HG03108 (cell line): ENCODE results near the gene ICAM2.
"Not testable (repeated sequence)": the region's sequence is repeated elsewhere in the genome, so short reads cannot be mapped to it uniquely, and the experiment has no call there.

Source experiments
- ATAC-seq: cut with Tn5 transposase; IDR thresholded peaks from one replicate; pipeline ENCODE4 v1.9.1; 2021; ENCODE audit warnings: moderate library complexity; ENCODE audit not compliant: unreplicated experiment

ICAM2 gene

DNA sequence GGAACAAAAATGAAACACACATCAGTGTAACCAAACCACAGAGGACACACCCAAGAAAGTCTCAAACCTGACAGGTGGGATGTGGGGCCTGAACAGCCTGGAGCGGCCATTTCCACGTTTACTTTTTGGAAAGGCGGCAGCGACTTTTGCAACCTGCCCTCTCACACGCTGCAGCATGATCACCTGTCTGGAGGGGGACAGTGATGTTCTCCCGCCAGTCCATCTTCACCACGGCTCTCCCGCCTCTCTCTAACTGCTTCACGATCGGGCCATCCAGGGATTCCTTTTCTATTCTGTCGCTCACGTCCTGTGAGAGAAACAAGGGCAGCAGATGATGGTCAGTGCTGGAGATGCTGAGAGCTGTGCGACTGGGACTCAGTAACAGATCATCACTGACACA lies 24.7 kb upstream of the ICAM2 start:
- ATAC-seq, result no peak

DNA sequence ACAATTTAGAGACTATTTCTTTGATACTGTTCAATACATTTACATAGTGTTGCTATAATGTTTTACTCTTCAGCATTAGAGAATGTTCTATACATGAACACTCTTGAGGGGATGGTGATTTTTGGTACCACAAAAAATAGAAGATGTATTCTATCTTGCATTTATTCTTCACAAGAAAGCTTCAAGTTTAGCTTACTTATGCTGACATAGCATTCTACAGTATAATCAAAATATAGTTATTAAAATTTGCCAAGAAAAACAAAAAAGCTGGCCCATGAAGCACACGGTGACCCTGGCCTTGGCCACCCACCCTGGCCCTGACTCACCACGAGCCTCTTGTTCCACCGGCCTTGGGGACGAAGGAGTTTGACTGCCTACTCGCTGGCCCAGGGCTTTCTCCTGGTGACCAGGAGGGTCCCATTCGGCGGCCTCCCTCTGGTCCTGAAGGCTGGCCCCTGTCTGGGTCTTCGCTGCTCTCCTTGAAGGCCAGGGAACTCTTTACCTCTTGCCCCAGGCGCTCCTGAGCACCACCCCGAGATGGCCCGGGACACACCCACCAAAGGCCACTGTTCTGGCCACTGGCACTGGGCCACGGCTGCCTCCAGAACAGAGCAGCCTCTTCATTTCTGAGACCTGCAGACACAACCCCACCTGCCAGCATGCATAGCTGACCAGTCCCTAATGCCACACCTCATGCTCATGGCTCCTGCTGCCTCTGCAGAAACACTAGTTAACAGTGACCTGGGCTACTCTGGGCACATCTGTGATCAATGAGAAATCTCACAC lies 22.5 kb upstream of the ICAM2 start:
- ATAC-seq, result no peak

DNA sequence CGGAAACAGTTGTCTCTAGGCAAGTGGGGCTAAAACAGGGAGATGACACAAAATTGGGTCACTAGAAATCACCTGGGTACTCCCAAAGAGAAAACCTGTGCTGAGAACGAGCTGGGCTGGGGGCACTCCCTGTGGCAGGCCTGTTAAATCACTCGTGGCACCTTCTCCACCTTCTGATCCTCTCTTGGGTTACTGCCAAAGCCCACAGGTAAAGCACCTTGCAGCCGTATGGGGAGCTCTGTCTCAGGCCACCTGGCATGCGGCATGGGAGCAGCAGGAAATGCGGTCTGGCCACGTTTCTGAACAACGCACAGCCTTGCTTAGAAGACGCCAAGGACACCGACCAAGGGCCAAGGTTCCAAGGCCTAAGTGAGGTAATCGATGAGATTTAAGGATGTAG lies 21.5 kb upstream of the ICAM2 start:
- ATAC-seq, result no peak

- ATAC-seq, result no peak
Observed at GRCh38 chr17:64040206-64040605, 19.8 kb upstream of the ICAM2 start.

DNA sequence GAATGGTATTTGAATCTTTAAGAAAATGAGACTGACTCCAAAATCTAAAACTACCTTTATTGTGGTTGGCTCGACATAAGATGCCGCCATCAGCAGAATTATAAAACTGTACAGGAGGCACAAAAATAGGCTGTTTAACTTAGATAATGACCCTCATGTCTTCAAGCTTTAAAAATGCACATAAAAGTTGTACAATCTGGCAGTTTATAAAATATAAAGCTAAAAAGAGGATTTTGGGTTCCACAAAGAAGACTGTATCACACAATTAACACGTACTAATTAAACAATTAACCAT lies 18.6 kb upstream of the ICAM2 start:
- ATAC-seq, result no peak

DNA sequence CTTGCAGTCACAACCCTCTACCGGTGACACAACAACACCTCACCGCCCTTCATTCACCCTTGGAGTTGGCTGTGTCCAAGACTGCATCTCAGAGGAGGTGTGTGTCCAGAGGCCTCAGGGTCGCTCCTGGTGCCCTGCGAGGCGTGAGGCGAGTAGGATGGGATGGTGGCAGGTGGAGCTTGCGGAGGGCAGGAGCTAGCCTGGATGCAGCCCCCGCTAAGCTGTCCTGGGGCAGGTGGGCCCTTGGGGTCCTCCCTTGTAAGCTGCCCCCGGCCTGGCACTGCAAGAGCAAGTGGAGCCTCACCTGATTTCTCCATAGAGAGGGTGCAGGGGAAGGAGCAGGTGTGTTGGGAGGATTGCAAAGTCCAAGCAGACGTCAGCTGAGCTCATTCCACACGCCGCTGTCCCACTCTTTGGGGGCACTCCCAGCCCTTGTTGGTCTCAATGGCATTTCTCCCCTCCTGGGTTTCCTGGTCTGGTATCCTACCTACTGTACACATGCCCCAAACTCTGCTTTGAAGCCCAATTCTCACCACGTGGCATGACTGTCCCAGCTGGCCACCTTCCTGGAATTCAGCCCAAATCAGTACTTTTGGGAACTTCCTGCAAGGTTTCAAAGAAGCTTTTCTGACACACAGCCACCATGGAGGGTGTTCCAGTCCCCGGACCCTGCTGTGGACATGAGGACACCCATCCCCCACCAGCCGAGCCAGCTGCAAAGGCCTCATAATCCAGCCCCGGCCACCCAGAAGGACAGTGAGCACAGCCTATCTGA lies 18.1 kb upstream of the ICAM2 start:
- no peak for ATAC-seq

- ATAC-seq, result no peak
Observed at GRCh38 chr17:64037802-64038201, 17.4 kb upstream of the ICAM2 start.

GRCh38 chr17:64037180-64037579 lies 16.7 kb upstream of the ICAM2 start:
- no peak for ATAC-seq

- ATAC-seq, result no peak
Observed at GRCh38 chr17:64036198-64036922, 15.9 kb upstream of the ICAM2 start.

DNA sequence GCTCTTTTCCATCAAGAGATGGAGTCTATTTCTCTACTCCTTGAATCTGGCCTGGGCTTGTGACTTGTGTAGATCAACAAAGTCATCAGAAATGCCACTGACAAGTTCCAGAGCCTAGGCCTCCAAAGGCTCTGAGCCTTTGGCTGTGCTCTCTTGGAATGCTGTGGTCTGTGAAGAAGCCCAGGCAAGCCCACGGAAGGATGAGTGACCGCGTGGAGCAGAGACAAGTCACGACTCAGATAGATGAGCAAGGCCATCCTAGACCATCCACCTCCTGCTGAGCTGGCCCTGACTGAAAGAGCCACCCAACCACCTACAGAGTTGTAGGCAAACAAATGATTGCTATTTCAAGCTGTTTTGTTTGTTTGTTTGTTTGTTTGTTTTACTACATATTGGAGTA lies 11.6 kb upstream of the ICAM2 start:
- no peak for ATAC-seq

DNA sequence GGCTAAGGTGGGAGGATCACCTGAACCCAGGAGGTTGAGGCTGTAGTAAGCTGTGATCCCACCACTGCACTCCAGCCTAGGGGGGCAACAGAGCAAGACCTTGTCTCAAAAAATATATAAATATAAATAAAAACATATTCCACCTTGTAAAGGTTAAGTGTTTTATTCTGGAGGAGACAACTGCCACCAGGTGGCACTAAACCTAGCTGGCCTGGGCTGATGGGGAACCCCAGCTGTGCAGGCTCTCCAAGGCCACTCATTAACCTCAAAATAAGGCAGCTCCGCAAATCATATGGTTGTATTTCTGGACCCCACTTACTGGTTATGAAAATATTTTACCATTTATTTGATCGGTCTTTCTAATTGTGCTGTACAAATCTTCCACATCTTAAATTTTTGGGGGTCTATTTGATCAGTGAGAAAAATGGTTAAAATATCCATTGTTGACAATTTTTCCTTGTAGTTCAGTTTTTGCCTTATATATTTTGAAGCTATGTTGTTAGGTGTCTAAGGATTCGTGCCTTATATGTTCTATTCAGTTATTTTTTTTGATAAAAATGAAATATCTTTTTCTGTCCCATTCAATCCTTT lies 8.5 kb upstream of the ICAM2 start:
- ATAC-seq, result no peak

DNA sequence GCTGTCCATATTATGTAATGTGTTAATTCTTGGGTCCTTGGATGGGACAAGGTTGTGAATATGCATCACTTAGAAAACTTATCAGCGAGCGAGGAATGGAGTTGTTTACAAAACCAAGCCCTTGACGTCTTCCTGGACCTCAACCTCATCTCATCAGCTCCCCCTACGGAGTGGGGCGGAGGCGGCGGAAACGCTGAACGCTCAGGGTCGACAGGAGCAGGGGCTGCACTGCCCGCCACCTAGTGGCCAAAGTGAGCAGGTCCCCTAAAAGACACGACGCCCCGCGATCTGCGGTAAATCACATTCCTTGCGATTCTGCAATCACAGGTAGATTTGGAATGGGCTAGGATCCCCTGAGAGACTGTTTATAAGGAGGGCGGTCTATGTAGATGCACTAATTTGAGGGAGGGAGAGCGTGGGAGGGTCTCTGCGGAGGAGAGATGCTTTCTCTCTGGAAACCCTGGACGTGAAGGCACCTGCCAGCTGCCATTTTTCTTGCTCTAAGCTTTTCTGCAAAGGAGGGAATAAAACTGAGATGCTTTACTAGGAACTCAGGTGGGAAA lies 5.4 kb upstream of the ICAM2 start:
- peak; percentile 55 for ATAC-seq

DNA sequence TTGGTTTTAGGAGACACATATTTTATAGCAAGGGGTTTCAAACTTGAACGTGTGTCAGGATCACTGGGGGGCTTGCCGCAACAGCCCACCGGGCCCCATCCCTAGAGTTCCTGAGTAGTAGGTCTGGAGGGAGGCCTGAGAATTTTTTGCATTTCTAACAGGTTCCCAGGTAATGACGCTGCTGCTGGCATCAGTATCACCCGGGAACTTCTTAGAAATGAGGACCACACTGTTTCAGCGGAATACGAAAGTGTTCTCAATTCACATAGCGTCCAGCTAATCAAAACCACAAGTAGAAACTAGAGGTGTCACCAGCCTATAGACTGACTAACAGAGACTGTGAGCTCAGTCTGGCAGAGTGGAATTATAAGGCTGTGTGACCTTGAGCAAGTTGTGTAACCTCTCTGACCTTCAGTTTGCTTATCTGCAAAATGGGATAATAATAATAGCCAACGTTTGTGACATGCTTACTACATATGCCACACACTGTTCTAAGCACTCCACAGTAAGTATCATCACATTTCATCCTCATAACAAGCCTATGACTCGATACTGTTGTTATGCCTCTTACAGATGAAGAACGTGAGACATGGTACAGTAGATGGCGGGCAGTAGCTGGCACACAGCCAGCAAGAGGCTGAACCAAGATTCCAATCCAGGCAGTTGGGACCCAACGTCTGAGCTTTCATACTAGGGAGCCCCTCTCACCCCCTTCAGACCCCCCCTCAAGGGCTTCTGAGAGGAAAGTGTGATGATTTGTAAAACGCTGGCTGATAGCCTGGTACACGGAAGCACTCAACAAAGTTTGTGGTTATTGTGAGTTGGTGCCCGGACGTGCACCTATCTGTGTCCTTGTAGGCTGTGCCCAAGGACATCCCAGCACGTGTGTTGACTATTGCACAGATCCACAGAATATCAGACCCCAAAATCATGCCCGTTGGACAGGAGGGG lies 4.6 kb upstream of the ICAM2 start:
- ATAC-seq, result no peak

DNA sequence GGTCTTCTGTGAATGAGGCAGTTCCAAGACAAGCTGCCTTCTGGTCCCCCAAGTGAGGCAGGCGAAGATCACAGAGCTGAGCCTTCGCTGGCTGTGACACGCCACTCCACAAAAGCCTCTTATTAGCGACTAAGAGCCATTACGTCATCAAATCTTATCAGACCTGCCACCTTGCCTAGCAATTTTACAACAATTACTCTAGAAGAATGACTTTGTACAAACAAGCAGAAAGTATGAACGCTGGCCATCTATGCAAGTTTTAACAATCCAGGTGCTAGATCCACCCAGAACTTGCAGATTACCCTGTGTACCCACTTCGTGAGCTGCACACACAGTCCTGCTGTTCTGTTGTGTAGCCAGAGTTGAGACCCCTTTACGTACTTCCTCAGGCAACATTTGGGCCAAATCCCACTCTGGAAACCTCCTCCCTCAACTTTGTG lies 3.8 kb upstream of the ICAM2 start:
- ATAC-seq, result no peak

GRCh38 chr17:64022611-64023063 lies 2.2 kb upstream of the ICAM2 start:
- ATAC-seq, result no peak

GRCh38 chr17:64019551-64019961 lies 877 bp downstream of the ICAM2 start:
- not testable (repeated sequence) for ATAC-seq

- no peak for ATAC-seq
Observed at GRCh38 chr17:64017381-64017980, 3.0 kb downstream of the ICAM2 start.

- no peak for ATAC-seq
Observed at GRCh38 chr17:64016974-64017373, 3.5 kb downstream of the ICAM2 start.

- no peak for ATAC-seq
Observed at GRCh38 chr17:64016231-64016784, 4.1 kb downstream of the ICAM2 start.
